LNCAP (cell line): ENCODE measurements around the gene RBM17.
A peak's percentile ranks its signal among the peaks of the same experiment; 100 is the strongest.

Experiments
- TF ChIP-seq, protein P1 (sequence below): fragments of 450-650 bp; IDR thresholded peaks from 2 replicates; pipeline ENCODE4 v1.5.1; 2017; ENCODE audit warnings: mild to moderate bottlenecking

Gene RBM17

DNA sequence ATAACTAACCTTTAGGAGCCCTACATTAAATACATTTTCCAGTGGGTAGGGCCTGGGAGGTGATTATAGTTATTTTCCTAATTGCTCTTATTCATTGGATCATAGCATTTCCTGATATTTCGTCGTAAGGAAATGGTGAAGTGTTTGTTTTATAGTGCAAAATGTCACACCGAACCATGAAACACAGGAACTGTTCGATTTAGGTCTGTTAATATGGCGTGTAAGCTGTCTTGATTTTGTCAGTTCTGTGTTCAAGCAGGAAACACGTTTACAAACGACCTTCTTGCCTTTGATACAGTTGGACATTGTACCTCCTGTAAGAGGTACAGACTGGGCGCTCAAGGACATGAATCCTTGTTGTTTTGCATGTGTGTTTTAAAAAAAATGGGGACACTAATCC, 14.8 kb downstream of the RBM17 start:
- TF ChIP-seq, protein P1, sequence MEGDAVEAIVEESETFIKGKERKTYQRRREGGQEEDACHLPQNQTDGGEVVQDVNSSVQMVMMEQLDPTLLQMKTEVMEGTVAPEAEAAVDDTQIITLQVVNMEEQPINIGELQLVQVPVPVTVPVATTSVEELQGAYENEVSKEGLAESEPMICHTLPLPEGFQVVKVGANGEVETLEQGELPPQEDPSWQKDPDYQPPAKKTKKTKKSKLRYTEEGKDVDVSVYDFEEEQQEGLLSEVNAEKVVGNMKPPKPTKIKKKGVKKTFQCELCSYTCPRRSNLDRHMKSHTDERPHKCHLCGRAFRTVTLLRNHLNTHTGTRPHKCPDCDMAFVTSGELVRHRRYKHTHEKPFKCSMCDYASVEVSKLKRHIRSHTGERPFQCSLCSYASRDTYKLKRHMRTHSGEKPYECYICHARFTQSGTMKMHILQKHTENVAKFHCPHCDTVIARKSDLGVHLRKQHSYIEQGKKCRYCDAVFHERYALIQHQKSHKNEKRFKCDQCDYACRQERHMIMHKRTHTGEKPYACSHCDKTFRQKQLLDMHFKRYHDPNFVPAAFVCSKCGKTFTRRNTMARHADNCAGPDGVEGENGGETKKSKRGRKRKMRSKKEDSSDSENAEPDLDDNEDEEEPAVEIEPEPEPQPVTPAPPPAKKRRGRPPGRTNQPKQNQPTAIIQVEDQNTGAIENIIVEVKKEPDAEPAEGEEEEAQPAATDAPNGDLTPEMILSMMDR, result no peak

DNA sequence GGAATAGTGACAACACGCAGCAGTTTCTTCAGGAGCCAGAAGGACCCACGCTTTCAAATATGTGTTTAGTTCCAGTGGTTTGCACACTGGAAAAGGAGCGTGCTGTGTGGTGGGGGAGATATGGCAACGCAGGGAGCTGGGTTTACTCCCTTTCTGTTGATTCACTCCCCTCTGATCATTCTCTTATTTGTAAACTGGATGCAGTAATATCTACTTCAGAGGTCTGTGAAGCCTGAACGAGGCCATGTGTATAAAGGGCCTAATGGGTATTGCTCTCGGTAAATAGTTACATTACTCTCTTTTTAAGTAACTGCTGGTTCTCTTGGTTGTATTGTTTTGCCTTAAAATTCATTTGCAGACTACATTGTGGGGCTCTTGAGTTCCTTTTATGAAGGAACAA, 19.2 kb downstream of the RBM17 start:
- TF ChIP-seq, protein P1, result no peak

DNA sequence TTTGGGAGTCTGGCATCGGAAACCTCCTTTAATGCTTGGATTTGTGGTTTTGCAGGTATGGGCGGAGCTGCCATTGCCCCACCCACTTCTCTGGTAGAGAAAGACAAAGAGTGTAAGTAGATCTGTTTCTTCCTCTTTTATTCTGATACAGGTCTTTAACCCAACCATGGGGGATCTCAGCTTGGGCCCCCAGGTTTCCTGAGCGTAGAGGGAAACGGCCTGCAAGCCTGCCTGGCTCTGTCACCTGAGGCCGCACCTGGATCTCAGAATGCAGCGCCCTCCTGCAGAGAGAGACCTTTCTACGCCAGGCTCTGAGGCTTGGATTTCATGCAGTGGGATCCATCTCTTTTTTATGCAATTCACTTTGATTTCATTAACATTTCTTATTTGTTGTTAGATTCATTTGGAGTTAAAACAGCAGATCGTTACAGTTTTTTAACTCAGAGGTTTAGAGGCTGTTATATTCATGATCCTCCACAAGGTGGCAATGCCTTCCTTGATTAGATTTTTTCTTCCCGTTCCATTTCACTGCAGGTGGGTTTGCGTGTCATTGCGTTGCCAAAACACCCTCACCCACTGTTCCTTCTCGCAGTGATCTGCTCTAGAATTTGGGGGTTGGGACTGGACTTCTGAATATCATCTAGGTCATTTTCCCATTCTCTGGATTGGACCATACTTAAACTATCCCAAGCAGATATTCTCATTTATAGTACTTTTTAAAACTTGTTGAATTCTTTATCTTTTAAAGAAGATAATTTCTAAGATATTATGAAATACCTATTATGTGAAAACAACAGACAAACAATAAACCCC, 20.0 kb downstream of the RBM17 start:
- TF ChIP-seq, protein P1, result peak; percentile 74

GRCh38 chr10:6109444-6109775, 20.6 kb downstream of the RBM17 start:
- TF ChIP-seq, protein P1, result no peak

DNA sequence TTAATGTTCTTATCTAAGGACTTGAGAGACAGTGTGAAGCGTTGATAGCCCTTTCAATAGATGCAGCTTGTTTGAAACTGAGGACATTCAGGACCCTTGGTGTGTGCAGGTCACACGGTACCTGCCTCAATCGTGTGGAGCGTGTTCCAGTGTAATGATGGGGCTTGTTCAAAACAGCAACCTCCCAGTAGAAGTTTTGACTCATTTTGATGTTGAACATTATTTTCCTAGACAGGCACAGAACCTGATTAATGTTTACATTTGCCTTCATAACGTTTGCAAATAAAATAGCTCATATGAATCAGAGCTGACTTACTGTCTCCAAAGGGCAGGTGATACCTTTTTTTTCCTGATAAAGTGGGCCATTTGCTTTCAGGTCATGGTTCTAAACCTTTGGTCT, 21.3 kb downstream of the RBM17 start:
- TF ChIP-seq, protein P1, result no peak

DNA sequence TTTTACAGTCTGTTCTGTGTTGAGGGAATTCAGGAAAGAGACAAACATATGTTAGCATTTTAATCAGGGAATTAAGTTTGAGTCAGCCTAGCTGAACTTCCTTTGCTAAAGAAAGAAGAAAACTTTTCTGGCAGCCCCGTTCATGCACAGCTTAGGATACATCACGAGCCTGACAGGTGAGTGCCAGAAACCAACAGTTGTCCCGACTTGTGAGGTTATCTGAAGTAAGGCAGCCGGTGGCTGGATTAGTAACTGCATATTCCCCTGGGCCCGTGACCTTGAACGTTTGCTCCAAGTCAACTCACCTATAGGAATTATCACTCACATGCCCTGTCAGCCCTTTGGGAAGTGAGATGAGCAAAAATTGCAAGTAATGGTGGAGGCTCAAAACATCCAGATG, 24.1 kb downstream of the RBM17 start:
- TF ChIP-seq, protein P1, result no peak

DNA sequence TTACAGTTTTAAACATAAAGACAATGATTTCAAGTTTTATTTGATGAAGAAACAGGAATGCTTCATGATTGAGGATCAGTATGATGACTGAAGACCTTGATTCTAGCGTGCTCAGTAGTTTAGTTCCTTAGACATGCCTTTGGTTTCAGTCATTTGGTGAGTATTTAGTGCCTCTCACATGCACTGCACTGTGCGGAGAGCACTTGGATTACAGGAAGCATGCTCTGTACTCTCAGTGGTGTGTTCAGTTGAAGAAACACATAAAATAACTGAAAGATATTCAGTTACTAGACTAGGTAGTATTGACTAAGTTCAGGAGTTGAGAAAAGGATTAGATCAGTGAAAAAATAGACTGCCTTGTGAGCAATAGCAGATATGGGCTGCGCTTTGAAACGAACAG, 25.5 kb downstream of the RBM17 start:
- TF ChIP-seq, protein P1, result no peak
